Measurements from ENCODE around the gene EIF2D.
A peak's percentile ranks its signal among the peaks of the same experiment; 100 is the strongest.

Gene EIF2D

DNA sequence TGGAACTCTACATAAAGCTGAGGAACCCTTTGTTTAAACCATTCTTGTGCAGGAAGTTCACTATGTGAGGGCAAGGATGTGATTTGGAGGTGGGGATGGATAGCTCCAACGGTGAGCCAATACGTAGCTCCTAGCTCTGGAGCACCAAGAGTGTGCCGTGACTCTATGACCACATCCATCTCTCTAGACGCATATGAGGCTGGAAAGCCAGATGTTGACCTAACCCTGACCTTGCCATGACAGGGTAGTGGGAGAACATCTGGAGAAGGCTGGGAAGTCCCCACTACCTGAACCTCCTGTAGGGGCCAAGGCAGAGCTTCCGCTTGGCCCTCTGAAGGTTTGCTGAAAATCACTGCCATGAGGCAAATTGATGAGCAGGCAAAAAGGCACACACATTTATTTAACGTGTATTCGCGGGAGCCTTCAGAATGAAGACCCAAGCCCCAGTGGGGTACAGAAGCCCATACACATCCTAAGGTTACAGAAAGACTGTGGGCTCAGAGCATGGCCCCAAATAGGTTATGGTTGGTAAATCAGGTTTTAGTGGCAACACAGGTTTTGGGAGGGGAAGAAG lies 43.4 kb downstream of the EIF2D start:
- no peak for DNase-seq

DNA sequence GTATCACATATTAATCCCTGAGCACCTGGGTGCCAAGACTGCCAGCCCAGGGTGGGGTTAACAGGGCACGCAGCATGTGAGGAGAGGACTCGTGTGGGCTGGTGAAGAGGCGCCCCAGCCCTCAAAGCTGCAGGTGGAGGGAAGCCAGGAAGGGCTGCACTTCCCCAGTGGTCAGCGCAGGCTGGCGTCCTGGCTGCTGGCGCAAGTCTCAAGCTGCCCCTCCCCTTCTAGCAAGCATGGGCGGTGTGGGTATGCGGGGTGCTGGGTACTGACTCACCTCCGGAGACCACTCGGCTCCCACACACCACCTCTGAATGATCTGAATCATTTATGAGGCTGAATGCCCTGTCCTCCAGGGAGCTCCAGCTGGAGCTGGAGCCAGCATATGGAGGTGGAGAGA lies 44.0 kb downstream of the EIF2D start:
- no peak for DNase-seq

- DNase-seq, result peak; percentile 61
Measured at GRCh38 chr1:206566999-206567398, 45.3 kb downstream of the EIF2D start.

GRCh38 chr1:206565995-206566394 lies 46.3 kb downstream of the EIF2D start:
- no peak for DNase-seq

DNA sequence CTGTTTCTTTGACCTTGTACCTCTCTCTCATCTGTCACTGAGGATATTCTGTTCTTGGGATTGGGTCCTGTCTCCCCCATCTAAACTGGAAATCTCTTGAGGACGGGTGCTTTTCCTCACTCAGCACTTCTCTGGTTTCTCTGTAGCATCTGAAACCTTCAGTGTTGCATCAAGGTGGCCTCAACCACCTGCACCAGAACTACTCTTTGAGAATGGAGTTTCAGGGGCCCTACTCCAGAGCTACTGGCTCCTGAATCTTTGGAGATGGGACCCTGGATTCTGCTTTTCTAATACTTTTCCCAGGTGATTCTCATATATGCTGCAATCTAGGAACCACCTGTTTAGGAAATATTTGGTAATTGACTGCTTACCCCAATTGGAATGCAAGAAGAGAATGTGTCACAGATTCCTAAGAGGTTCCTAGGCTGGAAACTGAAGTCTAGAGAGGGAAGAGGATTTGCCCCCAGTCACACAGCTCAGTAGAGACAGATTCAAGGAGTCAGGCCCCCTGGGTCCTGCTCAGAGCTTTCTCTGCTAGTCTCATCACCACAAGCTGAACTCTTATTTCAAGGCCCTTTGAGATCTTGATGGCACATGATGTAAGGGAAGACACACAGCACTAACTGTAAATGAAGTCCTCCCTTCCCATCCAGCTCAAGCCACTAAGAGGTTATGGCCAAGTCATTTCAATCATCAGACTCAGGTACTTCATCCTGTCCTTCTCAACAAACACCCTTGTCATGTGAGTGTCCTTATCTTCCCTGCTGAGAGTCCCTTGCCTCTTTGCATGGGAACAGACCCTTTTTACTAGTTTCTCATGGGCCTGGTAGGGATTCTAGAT lies 48.7 kb downstream of the EIF2D start:
- no peak for DNase-seq

- no peak for DNase-seq
Measured at GRCh38 chr1:206560007-206560716, 52.1 kb downstream of the EIF2D start.

- no peak for DNase-seq
Measured at GRCh38 chr1:206559672-206559995, 52.6 kb downstream of the EIF2D start.

- DNase-seq, result no peak
Measured at GRCh38 chr1:206558794-206559671, 53.2 kb downstream of the EIF2D start.

DNA sequence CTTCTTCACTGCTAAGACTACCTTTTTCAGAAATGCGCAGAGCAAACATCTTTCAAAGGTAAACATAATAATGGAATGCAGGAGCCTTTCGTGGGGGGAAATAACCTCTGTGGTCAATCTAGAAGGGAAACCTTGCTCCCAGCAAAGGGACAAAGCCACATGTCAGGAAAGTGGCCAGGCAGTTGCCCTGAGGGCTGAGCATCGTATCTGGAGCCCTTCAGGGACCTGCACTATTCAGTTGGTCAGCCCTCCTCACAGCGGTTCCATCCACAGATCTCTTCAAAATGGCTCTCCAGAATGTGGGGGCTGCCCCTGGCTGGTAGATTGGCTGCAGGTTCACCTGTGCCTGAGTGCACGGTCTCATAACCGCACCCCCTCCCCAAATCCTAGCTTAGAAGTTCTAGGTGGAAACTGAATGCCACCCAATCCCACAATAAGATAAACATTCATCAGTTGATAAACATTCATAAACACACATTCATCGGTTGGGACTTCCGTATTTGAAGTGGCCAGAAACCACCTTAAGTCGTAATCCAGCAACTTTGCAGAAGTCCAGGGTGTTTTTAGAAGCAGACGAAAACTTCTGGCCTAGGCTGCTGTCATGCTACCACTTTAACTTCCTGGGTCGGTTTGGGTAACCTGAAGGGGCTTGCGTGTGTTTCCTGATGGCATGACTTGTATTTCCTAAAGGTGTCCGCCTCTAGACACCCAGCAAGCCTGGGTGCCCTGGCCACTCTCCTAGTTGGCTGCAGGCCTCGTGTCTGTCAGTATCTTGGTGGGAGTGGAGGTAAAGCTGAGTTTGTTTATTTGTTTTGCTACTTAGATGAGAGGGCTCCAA lies 54.4 kb downstream of the EIF2D start:
- no peak for DNase-seq

DNA sequence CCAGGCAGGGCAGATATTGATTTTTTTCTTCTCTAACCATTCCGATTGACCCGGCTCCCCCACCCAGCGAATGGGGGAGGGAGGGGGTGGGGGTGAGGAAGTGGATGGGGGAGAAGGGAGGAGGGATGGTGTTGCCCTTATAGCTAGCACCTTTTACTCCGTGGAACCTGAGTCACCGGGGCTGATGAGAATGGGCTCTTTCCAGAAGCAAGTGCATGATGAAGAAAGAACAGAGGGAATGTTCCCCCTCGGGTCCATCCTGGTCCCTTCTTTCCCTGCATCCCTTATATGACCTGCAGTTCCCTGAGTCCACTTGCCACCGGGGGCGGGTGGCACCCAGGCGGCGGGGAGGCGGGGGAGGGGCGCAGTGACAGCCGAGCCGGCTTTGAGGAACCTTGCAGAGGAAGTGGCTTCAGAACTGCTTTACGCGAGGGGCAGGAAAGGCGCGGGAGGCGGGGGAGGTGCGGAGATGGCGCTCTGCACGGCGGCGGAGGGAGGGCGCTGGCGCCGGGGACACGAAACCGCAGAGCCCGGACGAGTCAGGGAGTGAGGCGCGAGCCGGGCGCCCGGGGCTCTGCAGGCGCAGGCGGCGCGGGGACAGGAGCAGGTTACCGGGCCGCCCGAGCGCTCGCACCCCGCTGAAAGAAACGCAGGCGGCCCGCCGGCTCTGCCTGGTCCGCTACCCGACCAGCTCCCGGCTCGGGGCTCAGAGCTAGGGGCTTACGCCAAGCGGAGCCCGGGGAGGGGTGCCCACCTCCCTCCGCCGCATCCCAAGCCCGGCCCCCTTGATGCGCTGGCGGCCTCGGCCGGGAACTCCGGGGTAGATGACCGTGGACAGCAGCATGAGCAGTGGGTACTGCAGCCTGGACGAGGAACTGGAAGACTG lies 55.3 kb downstream of the EIF2D start:
- DNase-seq, result peak; percentile 57

DNA sequence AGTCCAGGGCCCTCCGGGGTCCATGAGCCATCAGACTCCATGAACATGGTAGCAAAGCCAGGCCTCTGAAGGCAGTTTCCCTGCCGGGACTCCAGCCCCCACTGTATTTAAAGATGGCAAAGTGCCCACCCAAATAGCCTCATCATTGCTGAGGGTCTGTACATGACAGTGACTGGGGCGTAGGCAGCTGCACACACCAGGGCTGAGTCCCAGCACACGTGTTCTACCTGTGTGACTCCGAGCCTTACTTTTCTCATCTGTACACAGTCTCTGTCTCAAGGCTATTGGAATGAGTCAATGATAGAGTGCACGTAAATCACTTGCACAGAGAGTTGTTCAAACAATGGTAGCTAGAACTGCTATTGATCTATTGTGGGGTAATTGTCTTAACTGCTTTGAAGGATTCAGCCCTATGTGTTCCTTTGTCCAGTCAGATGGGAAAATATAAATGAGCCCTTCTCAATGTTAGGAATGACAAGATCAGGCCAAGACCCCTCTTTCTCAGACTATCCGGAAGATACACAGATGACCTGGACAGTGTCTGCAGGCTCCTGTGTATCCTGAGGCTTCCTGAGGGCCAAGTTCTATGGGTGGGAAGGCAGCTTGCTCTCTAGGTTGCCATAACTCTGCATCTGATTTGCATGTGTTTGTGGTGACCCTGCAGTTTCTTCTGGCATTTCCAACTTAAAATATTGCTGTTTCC lies 56.1 kb downstream of the EIF2D start:
- no peak for DNase-seq

DNA sequence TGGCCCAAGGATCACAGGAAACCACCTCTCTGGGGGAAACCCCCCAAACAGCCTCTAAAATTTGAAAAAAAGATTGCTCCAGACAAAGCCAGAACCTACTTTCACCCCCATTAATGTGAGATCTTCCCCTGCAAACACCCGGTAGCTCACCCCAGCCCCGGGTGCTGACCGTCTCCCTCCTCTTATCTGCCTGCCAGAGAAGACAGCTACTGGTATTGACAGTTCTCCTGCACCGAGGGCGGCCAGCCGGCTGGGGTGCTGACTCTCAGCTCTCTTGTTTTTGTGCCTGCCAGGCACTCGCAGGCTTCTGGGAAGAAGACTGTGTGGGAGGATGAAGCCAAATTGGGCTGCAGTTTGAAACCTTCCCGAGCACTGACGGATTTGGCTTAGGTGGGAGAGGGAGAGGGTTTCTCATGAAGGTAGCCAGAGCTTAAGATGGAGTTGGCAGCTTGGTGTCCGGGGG lies 56.8 kb downstream of the EIF2D start:
- no peak for DNase-seq

GRCh38 chr1:206554701-206555472 lies 57.4 kb downstream of the EIF2D start:
- DNase-seq, result no peak

- no peak for DNase-seq
Measured at GRCh38 chr1:206554211-206554610, 58.1 kb downstream of the EIF2D start.

- DNase-seq, result no peak
Measured at GRCh38 chr1:206551986-206552326, 60.3 kb downstream of the EIF2D start.

DNA sequence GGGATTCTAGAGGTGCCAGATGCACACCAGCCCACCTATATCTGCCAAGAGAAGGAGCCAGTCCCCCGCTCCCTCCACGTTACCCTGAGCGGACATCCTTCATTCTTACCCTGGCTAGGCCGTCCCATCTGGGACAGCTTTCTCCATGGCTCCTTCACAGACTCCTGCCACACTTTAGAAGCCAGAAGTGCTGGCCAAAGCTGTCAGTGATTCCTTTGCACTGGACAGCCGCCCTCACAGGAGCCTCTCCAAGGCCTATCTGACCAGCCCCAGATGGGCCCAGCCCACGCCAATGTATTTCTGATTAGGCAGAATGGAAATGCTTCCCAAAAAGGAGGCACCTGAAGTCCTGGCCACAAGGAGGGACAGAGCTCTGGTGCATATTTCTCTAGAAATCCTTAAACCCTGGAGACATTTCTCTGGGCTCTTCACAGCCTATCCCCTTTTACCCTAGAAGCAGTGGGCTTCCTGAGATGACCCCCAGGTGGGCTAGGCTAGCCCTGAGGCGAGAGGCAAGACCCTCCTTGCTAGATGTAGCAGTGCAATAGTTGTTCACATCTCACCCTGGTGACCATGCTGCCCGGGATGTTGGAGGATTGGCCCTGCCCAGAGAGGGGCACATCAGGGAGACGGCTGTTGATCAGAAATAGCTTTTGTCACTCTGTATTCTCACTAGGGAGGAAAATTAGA lies 60.8 kb downstream of the EIF2D start:
- no peak for DNase-seq

- peak; percentile 56 for DNase-seq
Measured at GRCh38 chr1:206550446-206550845, 61.8 kb downstream of the EIF2D start.

GRCh38 chr1:206547104-206547503 lies 65.2 kb downstream of the EIF2D start:
- DNase-seq, result no peak

GRCh38 chr1:206545351-206545750 lies 66.9 kb downstream of the EIF2D start:
- no peak for DNase-seq
